ENCODE measurements around the gene STX2. TPM values are rescaled to one million over a fixed set of nuclear protein-coding genes. Genes with fewer than 3 reads are reported as not detected.

Gene STX2
- total RNA-seq, 4 donors from 2014 or later = 4.8 to 12.0 (median 9.1) TPM

GRCh38 chr12:130846369-130846768, 7.3 kb upstream of the STX2 start:
- DNase-seq = no peak
- H3K27me3 ChIP-seq = no peaks in the 10 kb centered on the region
- no peak for ATAC-seq
- H3K9me3 ChIP-seq = no peaks in the 10 kb centered on the region
- intact Hi-C loops (cut with DNase I; ENCODE audit: low total_unique reads) = no loop called here
- no peaks in the 10 kb centered on the region for H3K36me3 ChIP-seq
- H3K4me1 ChIP-seq = no peaks in the 10 kb centered on the region
- in situ Hi-C loops (cut with MboI; ENCODE audit: low sequenced_read_pairs in 4 of 4) = no loop called here
- TF ChIP-seq CTCF (IDR thresholded peaks at IDR 0.05 in 4 of 5, conservative IDR thresholded peaks at IDR 0.05 in 1 of 5) (no peak), POLR2A (IDR thresholded peaks at IDR 0.05) (no peak)
- no peak overlapping the region for H3K4me3 ChIP-seq
- H3K27ac ChIP-seq = no peak overlapping the region

GRCh38 chr12:130839770-130840404, 837 bp upstream of the STX2 start:
- TF ChIP-seq POLR2A (IDR thresholded peaks at IDR 0.05) = no peak
- TF ChIP-seq CTCF (IDR thresholded peaks at IDR 0.05 in 4 of 5, conservative IDR thresholded peaks at IDR 0.05 in 1 of 5) = no peak
- Histone ChIP-seq H3K4me3 (peak overlapping the region; percentile 40 to 87 (median 73)), H3K27ac (peak overlapping the region in 2 of 4 donors; percentile 42 to 45), H3K36me3 (no peaks in the 10 kb centered on the region), H3K27me3 (no peaks in the 10 kb centered on the region), H3K9me3 (no peaks in the 10 kb centered on the region), H3K4me1 (peaks cover 0 to 6% of the 10 kb centered on the region in 2 donors)
- no peak for ATAC-seq
- DNase-seq = no peak
- intact Hi-C loops (cut with DNase I; ENCODE audit: low total_unique reads) (loop anchor here (1.0 to 10.0 kb wide), 2 partner anchors 31 to 1245 kb away; no protein-coding TSS in a partner anchor), in situ Hi-C loops (cut with MboI; ENCODE audit: low sequenced_read_pairs in 4 of 4) (loop anchor here in 1 of 4 donors (5.0 kb wide), 1 partner anchor 32 kb away; the partner anchor contains the start of gene RAN)

- Histone ChIP-seq H3K36me3 (no peaks in the 10 kb centered on the region), H3K27ac (peak overlapping the region; percentile 40 to 67 (median 60)), H3K27me3 (no peaks in the 10 kb centered on the region), H3K4me3 (peak overlapping the region; percentile 67 to 84 (median 73)), H3K4me1 (peaks cover 0 to 6% of the 10 kb centered on the region in 2 donors), H3K9me3 (no peaks in the 10 kb centered on the region)
- TF ChIP-seq POLR2A (IDR thresholded peaks at IDR 0.05) (no peak), CTCF (IDR thresholded peaks at IDR 0.05 in 4 of 5, conservative IDR thresholded peaks at IDR 0.05 in 1 of 5) (no peak)
- intact Hi-C loops (cut with DNase I; ENCODE audit: low total_unique reads) = loop anchor here (10.0 kb wide), 1 partner anchor 1246 kb away; no protein-coding TSS in a partner anchor
- no peak for ATAC-seq
- in situ Hi-C loops (cut with MboI; ENCODE audit: low sequenced_read_pairs in 4 of 4) = loop anchor here in 1 of 4 donors (5.0 kb wide), 1 partner anchor 34 kb away; the partner anchor contains the start of gene RAN
- peak in 1 of 2 donors; percentile 22 for DNase-seq
Observed at GRCh38 chr12:130838284-130838950, 633 bp downstream of the STX2 start.

- TF ChIP-seq CTCF (IDR thresholded peaks at IDR 0.05 in 4 of 5, conservative IDR thresholded peaks at IDR 0.05 in 1 of 5) (no peak), POLR2A (IDR thresholded peaks at IDR 0.05) (no peak)
- ATAC-seq (no peak), DNase-seq (no peak)
- Histone ChIP-seq H3K9me3 (no peaks in the 10 kb centered on the region), H3K27ac (no peak overlapping the region), H3K4me3 (no peak overlapping the region), H3K36me3 (no peaks in the 10 kb centered on the region), H3K27me3 (no peaks in the 10 kb centered on the region), H3K4me1 (peaks cover 0 to 6% of the 10 kb centered on the region in 2 donors)
- in situ Hi-C loops (cut with MboI; ENCODE audit: low sequenced_read_pairs in 4 of 4) (loop anchor here in 1 of 4 donors (5.0 kb wide), 1 partner anchor 37 kb away; the partner anchor contains the start of gene RAN), intact Hi-C loops (cut with DNase I; ENCODE audit: low total_unique reads) (loop anchor here (10.0 kb wide), 1 partner anchor 1249 kb away; no protein-coding TSS in a partner anchor)
Observed at GRCh38 chr12:130835436-130835835, 3.6 kb downstream of the STX2 start.

Data from gastrocnemius medialis (tissue), 4 donors.